HCT116 (cell line): ENCODE measurements around the gene DOCK1. TPM values are rescaled to one million over a fixed set of nuclear protein-coding genes. Genes with fewer than 3 reads are reported as not detected.

Experiments
- ATAC-seq: fragments of 200-7000 bp; cut with Tn5 transposase; 2 replicates; pipeline ENCODE4 v1.9.1; 2020; ENCODE audit warnings: mild to moderate bottlenecking, moderate library complexity
- BruUV-seq: library from RNA; stranded (reverse); fragments of 400-500 nt; replicated peaks from 2 replicates; lab custom pipeline; 2021; lab: Mats Ljungman, UMichigan
- CTCF ChIA-PET: fragments of 300-600 bp; sonication (Branson Sonifier 250); formaldehyde crosslinking; loops from one replicate; lab custom pipeline; 2021; ENCODE audit warnings: antibody characterized with exemption; lab: Charles Lee
- POLR2A ChIA-PET: fragments of 300-600, 350-600 bp; sonication (Branson Sonifier 250); formaldehyde crosslinking; loops from one replicate; lab custom pipeline; 2021; ENCODE audit warnings: antibody characterized with exemption; lab: Charles Lee
- RAD21 ChIA-PET, 2 experiments: fragments of 300-600 bp; sonication (Branson Sonifier 250); formaldehyde crosslinking; loops; one replicate each; lab custom pipeline; 2023; ENCODE audit warnings: low total read pairs in 2 of 2; ENCODE audit not compliant: uncharacterized antibody in 2 of 2, unreplicated experiment in 2 of 2, low non-redundant PET in 1 of 2; lab: Charles Lee
- DNase-seq: peaks from one replicate; pipeline ENCODE4 v3.0.0-alpha.2; 2010; ENCODE audit warnings: low read depth, low spot score
- H2AFZ ChIP-seq: fragments of 200-600 bp; shearing (Covaris generic), sonication (generic); 2 replicates; pipeline ENCODE4 v1.6.1; 2017; ENCODE audit warnings: low read depth, mixed run types, mixed read lengths, antibody characterized with exemption, low read length; ENCODE audit not compliant: poor library complexity, severe bottlenecking
- H3K27ac ChIP-seq: 2 replicates; pipeline ENCODE4 v1.5.1; 2012; ENCODE audit warnings: low read depth, low read length
- H3K27me3 ChIP-seq: fragments of 200-600 bp; sonication (generic); 2 replicates; pipeline ENCODE4 v1.6.1; 2016; ENCODE audit warnings: mixed run types, low read length, mixed read lengths; ENCODE audit not compliant: insufficient read depth
- H3K36me3 ChIP-seq, 2 experiments: fragments of 200-500 bp in 1 of 2; fragments of 200-600 bp in 1 of 2; sonication (Bioruptor generic) in 1 of 2; sonication (generic) in 1 of 2; 2 replicates each; pipeline versions ENCODE4 v1.5.1 to v1.6.1; 2014 to 2016; ENCODE audit warnings: low read length in 2 of 2, inconsistent platforms in 1 of 2, mixed read lengths in 1 of 2, mixed run types in 1 of 2; ENCODE audit not compliant: insufficient read depth in 2 of 2, control insufficient read depth in 1 of 2
- H3K4me1 ChIP-seq, 2 experiments: fragments of 200-600 bp in 1 of 2; sonication (generic) in 1 of 2; 2 replicates each; pipeline versions ENCODE4 v1.5.1 to v1.6.1; 2012 to 2017; ENCODE audit warnings: low read length in 2 of 2, inconsistent platforms in 1 of 2, mild to moderate bottlenecking in 1 of 2, mixed read lengths in 1 of 2, mixed run types in 1 of 2, moderate library complexity in 1 of 2; ENCODE audit not compliant: insufficient read depth in 2 of 2, control insufficient read depth in 1 of 2
- H3K4me2 ChIP-seq: fragments of 200-600 bp; sonication (generic); 2 replicates; pipeline ENCODE4 v1.6.1; 2017; ENCODE audit warnings: mixed run types, low read length, mixed read lengths
- H3K4me3 ChIP-seq, 2 experiments: fragments of 200-600 bp in 1 of 2; sonication (generic) in 1 of 2; replicated peaks in 1 of 2; 2 replicates each; pipeline ENCODE4 v1.5.1; 2011 to 2016; ENCODE audit warnings: low read length in 2 of 2, control low read depth in 1 of 2, low read depth in 1 of 2, mild to moderate bottlenecking in 1 of 2, mixed read lengths in 1 of 2, mixed run types in 1 of 2
- H3K79me2 ChIP-seq: fragments of 200-600 bp; sonication (generic); 2 replicates; pipeline ENCODE4 v1.6.1; 2017; ENCODE audit warnings: mild to moderate bottlenecking, mixed run types, low read length, moderate library complexity, mixed read lengths; ENCODE audit not compliant: insufficient read depth
- H3K9ac ChIP-seq: fragments of 200-600 bp; sonication (generic); 2 replicates; pipeline ENCODE4 v1.6.1; 2016; ENCODE audit warnings: low read length, mixed read lengths
- H3K9me2 ChIP-seq: fragments of 200-600 bp; sonication (generic), shearing (Covaris generic); 2 replicates; pipeline ENCODE4 v1.6.1; 2017; ENCODE audit warnings: mixed run types, mild to moderate bottlenecking, moderate library complexity; ENCODE audit not compliant: insufficient read depth
- H3K9me3 ChIP-seq, 2 experiments: fragments of 200-500 bp in 1 of 2; fragments of 200-600 bp in 1 of 2; sonication (Bioruptor generic) in 1 of 2; sonication (generic) in 1 of 2; 2 replicates each; pipeline ENCODE4 v1.6.1; 2014 to 2017; ENCODE audit warnings: low read length in 2 of 2, mixed read lengths in 2 of 2, inconsistent platforms in 1 of 2, low read depth in 1 of 2, mild to moderate bottlenecking in 1 of 2, mixed run types in 1 of 2, moderate library complexity in 1 of 2; ENCODE audit not compliant: control insufficient read depth in 1 of 2, insufficient read depth in 1 of 2
- H4K20me1 ChIP-seq: fragments of 200-600 bp; sonication (generic), shearing (Covaris generic); 2 replicates; pipeline ENCODE4 v1.6.1; 2017; ENCODE audit warnings: mixed run types, mild to moderate bottlenecking, moderate library complexity; ENCODE audit not compliant: insufficient read depth
- CEBPB ChIP-seq: IDR thresholded peaks from 2 replicates; pipeline ENCODE4 v1.6.1; 2012; ENCODE audit warnings: low read depth
- ELF1 ChIP-seq: IDR thresholded peaks from 2 replicates; pipeline ENCODE4 v1.6.1; 2012; ENCODE audit warnings: low read depth, borderline replicate concordance
- EZH2phosphoT487 ChIP-seq: fragments of 200-600 bp; IDR thresholded peaks from 2 replicates; pipeline ENCODE4 v1.6.1; 2018; ENCODE audit warnings: antibody characterized with exemption, borderline replicate concordance
- POLR2A ChIP-seq: IDR thresholded peaks from 2 replicates; pipeline ENCODE4 v1.7.0; 2011; ENCODE audit warnings: borderline replicate concordance; ENCODE audit not compliant: insufficient read depth, insufficient read length; ENCODE audit errors: extremely low read depth
- TCF7L2 ChIP-seq: IDR thresholded peaks from 2 replicates; pipeline ENCODE4 v1.7.0; 2011; ENCODE audit warnings: borderline replicate concordance, inconsistent platforms; ENCODE audit not compliant: insufficient read depth, insufficient read length; ENCODE audit errors: extremely low read depth
- YY1 ChIP-seq: IDR thresholded peaks from 2 replicates; pipeline ENCODE4 v1.6.1; 2011; ENCODE audit warnings: low read length, low read depth, moderate library complexity, mild to moderate bottlenecking; ENCODE audit not compliant: insufficient replicate concordance; ENCODE audit errors: extremely low read depth
- ZFX ChIP-seq: fragments of 450-650 bp; IDR thresholded peaks from 2 replicates; pipeline ENCODE4 v1.6.1; 2017
- ZNF274 ChIP-seq: fragments of 200-500 bp; sonication (Bioruptor generic); IDR thresholded peaks from 2 replicates; pipeline ENCODE4 v1.6.1; 2014; ENCODE audit warnings: mild to moderate bottlenecking, low read depth, low read length, inconsistent platforms
- intact Hi-C: fragments of 100-400 bp; cut with micrococcal nuclease; formaldehyde crosslinking; loops from 2 replicates; pipeline ENCODE4 v1.10.0; 2022
- total RNA-seq: library from RNA; stranded (reverse); gene quantifications from one replicate; pipeline ENCODE4 v1.2.1, GENCODE V29; 2021; ENCODE audit not compliant: unreplicated experiment
- TF ChIP-seq, protein P1 (sequence below), 3 experiments: fragments of 200-600 bp in 1 of 3; sonication (generic) in 1 of 3; IDR thresholded peaks in 2 of 3; conservative IDR thresholded peaks in 1 of 3; 2 replicates each; pipeline ENCODE4 v1.5.1; 2012 to 2017; ENCODE audit warnings: low read depth in 2 of 3, low read length in 2 of 3, antibody characterized with exemption in 1 of 3, borderline replicate concordance in 1 of 3, control low read depth in 1 of 3, mild to moderate bottlenecking in 1 of 3, mixed read lengths in 1 of 3, mixed run types in 1 of 3, moderate library complexity in 1 of 3; ENCODE audit not compliant: insufficient read depth in 1 of 3

DOCK1 gene
- total RNA-seq, 1 experiment from 2014 or later = 46.5 TPM

DNA sequence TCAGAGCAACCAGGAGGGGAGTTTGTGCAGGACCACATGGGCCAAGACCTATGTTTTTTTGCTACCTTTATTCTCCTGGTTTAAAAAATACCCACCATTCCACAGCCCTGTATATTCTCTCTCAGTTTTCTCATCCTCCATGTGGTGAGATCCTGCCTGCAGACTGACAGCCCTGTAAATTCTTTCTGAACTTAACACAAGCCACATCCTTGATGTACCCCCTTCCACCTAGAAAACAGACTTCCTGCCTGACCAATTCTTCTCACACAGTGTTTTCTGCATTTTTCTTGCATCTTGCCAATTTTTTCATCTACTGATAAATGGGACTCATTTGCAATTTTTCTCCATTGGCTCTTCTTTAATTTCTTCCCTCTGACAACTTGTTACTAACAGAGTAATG, 212.8 kb downstream of the DOCK1 start:
- no peaks in the 10 kb centered on the region for H3K36me3 ChIP-seq
- ChIA-PET RAD21 (no interaction called here), POLR2A (no interaction called here), CTCF (no interaction called here)
- no peaks in the 10 kb centered on the region for H3K4me1 ChIP-seq
- no peak overlapping the region for H3K4me2 ChIP-seq
- no peak for ATAC-seq
- peaks cover 4% of the 10 kb centered on the region; the same call in 1 of the 2 replicates for H4K20me1 ChIP-seq
- no peak for DNase-seq
- H3K9me3 ChIP-seq = no peaks in the 10 kb centered on the region
- H3K9ac ChIP-seq = no peak overlapping the region
- intact Hi-C loops = no loop called here
- no peak overlapping the region for H3K27ac ChIP-seq
- no peak overlapping the region for H2AFZ ChIP-seq
- BruUV-seq = no TSS peak
- no peaks in the 10 kb centered on the region for H3K27me3 ChIP-seq
- no peaks in the 10 kb centered on the region for H3K9me2 ChIP-seq
- TF ChIP-seq ELF1 (no peak), YY1 (no peak)
- TF ChIP-seq, all 23 proteins: peak for 0
- Histone ChIP-seq H3K79me2 (no peaks in the 10 kb centered on the region), H3K4me3 (no peak overlapping the region)

- CTCF ChIA-PET = no interaction called here
- Histone ChIP-seq H3K9me2 (no peaks in the 10 kb centered on the region), H4K20me1 (peaks cover 4% of the 10 kb centered on the region; the same call in 1 of the 2 replicates), H3K36me3 (no peaks in the 10 kb centered on the region)
- no peak for TF ChIP-seq ZFX
- TF ChIP-seq CEBPB = no peak
- TF ChIP-seq ZNF274 = no peak
- no peak for TF ChIP-seq POLR2A
- no peak for TF ChIP-seq TCF7L2
- TF ChIP-seq, protein P1, sequence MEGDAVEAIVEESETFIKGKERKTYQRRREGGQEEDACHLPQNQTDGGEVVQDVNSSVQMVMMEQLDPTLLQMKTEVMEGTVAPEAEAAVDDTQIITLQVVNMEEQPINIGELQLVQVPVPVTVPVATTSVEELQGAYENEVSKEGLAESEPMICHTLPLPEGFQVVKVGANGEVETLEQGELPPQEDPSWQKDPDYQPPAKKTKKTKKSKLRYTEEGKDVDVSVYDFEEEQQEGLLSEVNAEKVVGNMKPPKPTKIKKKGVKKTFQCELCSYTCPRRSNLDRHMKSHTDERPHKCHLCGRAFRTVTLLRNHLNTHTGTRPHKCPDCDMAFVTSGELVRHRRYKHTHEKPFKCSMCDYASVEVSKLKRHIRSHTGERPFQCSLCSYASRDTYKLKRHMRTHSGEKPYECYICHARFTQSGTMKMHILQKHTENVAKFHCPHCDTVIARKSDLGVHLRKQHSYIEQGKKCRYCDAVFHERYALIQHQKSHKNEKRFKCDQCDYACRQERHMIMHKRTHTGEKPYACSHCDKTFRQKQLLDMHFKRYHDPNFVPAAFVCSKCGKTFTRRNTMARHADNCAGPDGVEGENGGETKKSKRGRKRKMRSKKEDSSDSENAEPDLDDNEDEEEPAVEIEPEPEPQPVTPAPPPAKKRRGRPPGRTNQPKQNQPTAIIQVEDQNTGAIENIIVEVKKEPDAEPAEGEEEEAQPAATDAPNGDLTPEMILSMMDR (IDR thresholded peaks at IDR 0.05 in 2 of 3, conservative IDR thresholded peaks at IDR 0.05 in 1 of 3; ENCODE audit: borderline replicate concordance in 1 of 3, insufficient read depth in 1 of 3, low read depth in 2 of 3, low read length in 2 of 3) = no peak
- no peak for TF ChIP-seq EZH2phosphoT487
- no peak for TF ChIP-seq YY1
- TF ChIP-seq, all 23 proteins: peak for 0
- H3K9ac ChIP-seq = no peak overlapping the region
- intact Hi-C loops = no loop called here
- no TSS peak for BruUV-seq
- no peak overlapping the region for H2AFZ ChIP-seq
- RAD21 ChIA-PET = no interaction called here
- no peak overlapping the region for H3K4me2 ChIP-seq
- H3K27ac ChIP-seq = no peak overlapping the region
- no peaks in the 10 kb centered on the region for H3K79me2 ChIP-seq
- H3K4me3 ChIP-seq = no peak overlapping the region
- POLR2A ChIA-PET = no interaction called here
- no peak for ATAC-seq
- H3K27me3 ChIP-seq = no peaks in the 10 kb centered on the region
- H3K9me3 ChIP-seq = no peaks in the 10 kb centered on the region
- DNase-seq = no peak
- no peaks in the 10 kb centered on the region for H3K4me1 ChIP-seq
These were observed 214.7 kb downstream of the DOCK1 start for GRCh38 chr10:127119936-127120335.
